Astrocyte (in vitro differentiated cells and primary cell): ENCODE results near the gene ADGRL1. TPM values are rescaled to one million over a fixed set of nuclear protein-coding genes. Genes with fewer than 3 reads are reported as not detected.
"Not testable (repeated sequence)": the region's sequence is repeated elsewhere in the genome, so short reads cannot be mapped to it uniquely, and the experiment has no call there.

Experiments
- DNase-seq: peaks from one replicate; pipeline ENCODE4 v3.0.0-alpha.2; 2010; ENCODE audit warnings: low read depth
- FAIRE-seq: peaks from 2 replicates; lab custom pipeline; 2011; peaks lifted over from hg19 to GRCh38; lab: Jason Lieb, UNC
- H2AFZ ChIP-seq: 2 replicates; pipeline ENCODE4 v1.6.0; 2012; ENCODE audit warnings: low read depth, low read length, inconsistent platforms
- H3K27ac ChIP-seq: 2 replicates; pipeline ENCODE4 v1.5.1; 2011; ENCODE audit warnings: low read depth, low read length, inconsistent platforms
- H3K27me3 ChIP-seq: 2 replicates; pipeline ENCODE4 v1.6.0; 2011; ENCODE audit warnings: low read length, inconsistent platforms; ENCODE audit not compliant: insufficient read depth
- H3K36me3 ChIP-seq: 2 replicates; pipeline ENCODE4 v1.5.1; 2011; ENCODE audit warnings: low read length, inconsistent platforms; ENCODE audit not compliant: insufficient read depth
- H3K4me1 ChIP-seq: 2 replicates; pipeline ENCODE4 v1.5.1; 2011; ENCODE audit warnings: low read length, inconsistent platforms; ENCODE audit not compliant: insufficient read depth
- H3K4me2 ChIP-seq: 2 replicates; pipeline ENCODE4 v1.6.0; 2012; ENCODE audit warnings: low read length, inconsistent platforms
- H3K4me3 ChIP-seq: 2 replicates; pipeline ENCODE4 v1.5.1; 2011; ENCODE audit warnings: low read depth, mild to moderate bottlenecking, low read length, inconsistent platforms; ENCODE audit not compliant: insufficient read depth
- H3K79me2 ChIP-seq: 2 replicates; pipeline ENCODE4 v1.6.0; 2012; ENCODE audit warnings: mild to moderate bottlenecking, low read length, inconsistent platforms; ENCODE audit not compliant: insufficient read depth
- H3K9ac ChIP-seq: 2 replicates; pipeline ENCODE4 v1.6.0; 2012; ENCODE audit warnings: mild to moderate bottlenecking, low read length, inconsistent platforms
- H3K9me3 ChIP-seq: 2 replicates; pipeline ENCODE4 v1.5.1; 2012; ENCODE audit warnings: low read depth, mild to moderate bottlenecking, low read length, inconsistent platforms; ENCODE audit not compliant: insufficient read depth
- H4K20me1 ChIP-seq: 2 replicates; pipeline ENCODE4 v1.6.0; 2012; ENCODE audit warnings: low read length, inconsistent platforms; ENCODE audit not compliant: insufficient read depth
- H3K27ac Mint-ChIP-seq: one replicate; pipeline ENCODE4 v1.8.0; 2021; ENCODE audit warnings: mild to moderate bottlenecking, mixed read lengths; ENCODE audit not compliant: unreplicated experiment
- H3K27me3 Mint-ChIP-seq: one replicate; pipeline ENCODE4 v1.8.0; 2021; ENCODE audit warnings: low read depth, mixed read lengths; ENCODE audit not compliant: unreplicated experiment
- H3K36me3 Mint-ChIP-seq: one replicate; pipeline ENCODE4 v1.8.0; 2021; ENCODE audit warnings: low read depth, mixed read lengths; ENCODE audit not compliant: unreplicated experiment
- H3K4me1 Mint-ChIP-seq: one replicate; pipeline ENCODE4 v1.8.0; 2021; ENCODE audit warnings: low read depth, mixed read lengths; ENCODE audit not compliant: unreplicated experiment
- H3K4me3 Mint-ChIP-seq: one replicate; pipeline ENCODE4 v1.8.0; 2021; ENCODE audit warnings: mild to moderate bottlenecking, moderate library complexity, mixed read lengths; ENCODE audit not compliant: unreplicated experiment
- H3K9me3 Mint-ChIP-seq: one replicate; pipeline ENCODE4 v1.8.0; 2021; ENCODE audit warnings: mild to moderate bottlenecking, mixed read lengths; ENCODE audit not compliant: unreplicated experiment
- EZH2 ChIP-seq: IDR thresholded peaks from 2 replicates; pipeline ENCODE4 v1.6.1; 2012; ENCODE audit warnings: mild to moderate bottlenecking, low read length, inconsistent platforms; ENCODE audit not compliant: insufficient read depth
- total RNA-seq: library from RNA; stranded (reverse); gene quantifications from 2 replicates; pipeline ENCODE4 v1.2.1, GENCODE V29; 2021
- TF ChIP-seq, protein P1 (sequence below): IDR thresholded peaks from 2 replicates; pipeline ENCODE4 v1.5.1; 2011; ENCODE audit warnings: low read depth, mild to moderate bottlenecking, inconsistent platforms, low read length, moderate library complexity; ENCODE audit not compliant: insufficient read depth

ADGRL1 gene
- total RNA-seq, 1 donor from 2014 or later: 40.9 TPM

- Histone ChIP-seq H3K4me3 (no peak overlapping the region), H3K4me2 (peak overlapping the region; percentile 15), H3K9ac (peak overlapping the region; percentile 31), H3K27me3 (no peaks in the 10 kb centered on the region), H3K9me3 (no peaks in the 10 kb centered on the region), H3K27ac (no peak overlapping the region), H2AFZ (peak overlapping the region; percentile 47), H3K79me2 (peaks cover 9% of the 10 kb centered on the region), H4K20me1 (peaks cover 31% of the 10 kb centered on the region), H3K4me1 (peaks cover 10% of the 10 kb centered on the region), H3K36me3 (no peaks in the 10 kb centered on the region)
- FAIRE-seq: no peak
- Mint-ChIP-seq H3K9me3 (no peaks in the 10 kb centered on the region), H3K27ac (peak overlapping the region; percentile 69), H3K27me3 (no peaks in the 10 kb centered on the region), H3K36me3 (peaks cover 5% of the 10 kb centered on the region), H3K4me3 (no peak overlapping the region), H3K4me1 (peaks cover 22% of the 10 kb centered on the region)
- peak; percentile 22 for DNase-seq
- no peak for TF ChIP-seq EZH2
- TF ChIP-seq, protein P1, sequence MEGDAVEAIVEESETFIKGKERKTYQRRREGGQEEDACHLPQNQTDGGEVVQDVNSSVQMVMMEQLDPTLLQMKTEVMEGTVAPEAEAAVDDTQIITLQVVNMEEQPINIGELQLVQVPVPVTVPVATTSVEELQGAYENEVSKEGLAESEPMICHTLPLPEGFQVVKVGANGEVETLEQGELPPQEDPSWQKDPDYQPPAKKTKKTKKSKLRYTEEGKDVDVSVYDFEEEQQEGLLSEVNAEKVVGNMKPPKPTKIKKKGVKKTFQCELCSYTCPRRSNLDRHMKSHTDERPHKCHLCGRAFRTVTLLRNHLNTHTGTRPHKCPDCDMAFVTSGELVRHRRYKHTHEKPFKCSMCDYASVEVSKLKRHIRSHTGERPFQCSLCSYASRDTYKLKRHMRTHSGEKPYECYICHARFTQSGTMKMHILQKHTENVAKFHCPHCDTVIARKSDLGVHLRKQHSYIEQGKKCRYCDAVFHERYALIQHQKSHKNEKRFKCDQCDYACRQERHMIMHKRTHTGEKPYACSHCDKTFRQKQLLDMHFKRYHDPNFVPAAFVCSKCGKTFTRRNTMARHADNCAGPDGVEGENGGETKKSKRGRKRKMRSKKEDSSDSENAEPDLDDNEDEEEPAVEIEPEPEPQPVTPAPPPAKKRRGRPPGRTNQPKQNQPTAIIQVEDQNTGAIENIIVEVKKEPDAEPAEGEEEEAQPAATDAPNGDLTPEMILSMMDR: peak; percentile 72
Measured at GRCh38 chr19:14147797-14148605, 58.0 kb downstream of the ADGRL1 start.

GRCh38 chr19:14146789-14147216 is 59.2 kb downstream of the ADGRL1 start:
- no peaks in the 10 kb centered on the region for H3K36me3 ChIP-seq
- H3K27ac Mint-ChIP-seq: peak overlapping the region; percentile 96
- DNase-seq: peak; percentile 73
- no peaks in the 10 kb centered on the region for H3K9me3 Mint-ChIP-seq
- H2AFZ ChIP-seq: no peak overlapping the region
- no peak overlapping the region for H3K27ac ChIP-seq
- H3K4me3 Mint-ChIP-seq: no peak overlapping the region
- H3K4me3 ChIP-seq: no peak overlapping the region
- peaks cover 3% of the 10 kb centered on the region for H3K36me3 Mint-ChIP-seq
- H3K27me3 ChIP-seq: no peaks in the 10 kb centered on the region
- peaks cover 22% of the 10 kb centered on the region for H3K4me1 Mint-ChIP-seq
- peaks cover 10% of the 10 kb centered on the region for H3K4me1 ChIP-seq
- no peak for FAIRE-seq
- no peak for TF ChIP-seq EZH2
- TF ChIP-seq, protein P1: no peak
- H3K9me3 ChIP-seq: no peaks in the 10 kb centered on the region
- peak overlapping the region; percentile 6 for H3K4me2 ChIP-seq
- no peaks in the 10 kb centered on the region for H3K27me3 Mint-ChIP-seq
- H3K79me2 ChIP-seq: peaks cover 9% of the 10 kb centered on the region
- H4K20me1 ChIP-seq: peaks cover 36% of the 10 kb centered on the region
- H3K9ac ChIP-seq: no peak overlapping the region

DNA sequence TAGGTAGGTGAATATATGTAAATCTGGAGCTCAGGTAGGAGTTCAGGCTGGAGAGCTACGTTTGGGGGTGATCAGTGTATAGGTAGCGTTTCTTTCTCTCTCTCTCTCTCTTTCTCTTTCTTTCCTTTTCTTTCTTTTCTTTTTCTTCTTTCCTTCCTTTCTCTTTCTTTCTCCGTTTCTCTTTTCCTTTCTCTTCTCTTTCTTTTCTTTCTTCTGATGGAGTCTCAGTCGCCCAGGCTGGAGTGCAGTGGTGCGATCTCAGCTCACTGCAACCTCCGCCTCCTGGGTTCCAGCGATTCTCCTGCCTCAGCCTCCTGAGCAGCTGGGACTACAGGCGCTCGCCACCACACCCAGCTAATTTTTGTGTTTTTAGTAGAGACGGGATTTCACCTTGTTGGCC is 59.8 kb downstream of the ADGRL1 start:
- not testable (repeated sequence) for H3K4me2 ChIP-seq, H3K4me3 ChIP-seq, H3K27ac ChIP-seq, H3K9me3 ChIP-seq, H3K4me1 ChIP-seq, FAIRE-seq, H3K27me3 ChIP-seq, H3K9me3 Mint-ChIP-seq, H3K79me2 ChIP-seq, H3K9ac ChIP-seq, H3K36me3 ChIP-seq, H2AFZ ChIP-seq, H3K27me3 Mint-ChIP-seq, DNase-seq, H3K36me3 Mint-ChIP-seq
- Mint-ChIP-seq H3K4me1 (peaks cover 22% of the 10 kb centered on the region), H3K27ac (peak overlapping the region; percentile 96), H3K4me3 (peak overlapping the region; percentile 27)
- H4K20me1 ChIP-seq: peaks cover 32% of the 10 kb centered on the region
